Astrocyte (in vitro differentiated cells and primary cell): ENCODE measurements around the gene PTPN4. TPM values are rescaled to one million over a fixed set of nuclear protein-coding genes. Genes with fewer than 3 reads are reported as not detected.

Experiments used
- DNase-seq: peaks from one replicate; pipeline ENCODE4 v3.0.0-alpha.2; 2010; ENCODE audit warnings: low read depth
- FAIRE-seq: peaks from 2 replicates; lab custom pipeline; 2011; peaks lifted over from hg19 to GRCh38; lab: Jason Lieb, UNC
- H2AFZ ChIP-seq: 2 replicates; pipeline ENCODE4 v1.6.0; 2012; ENCODE audit warnings: low read depth, low read length, inconsistent platforms
- H3K27ac ChIP-seq: 2 replicates; pipeline ENCODE4 v1.5.1; 2011; ENCODE audit warnings: low read depth, low read length, inconsistent platforms
- H3K27me3 ChIP-seq: 2 replicates; pipeline ENCODE4 v1.6.0; 2011; ENCODE audit warnings: low read length, inconsistent platforms; ENCODE audit not compliant: insufficient read depth
- H3K36me3 ChIP-seq: 2 replicates; pipeline ENCODE4 v1.5.1; 2011; ENCODE audit warnings: low read length, inconsistent platforms; ENCODE audit not compliant: insufficient read depth
- H3K4me1 ChIP-seq: 2 replicates; pipeline ENCODE4 v1.5.1; 2011; ENCODE audit warnings: low read length, inconsistent platforms; ENCODE audit not compliant: insufficient read depth
- H3K4me2 ChIP-seq: 2 replicates; pipeline ENCODE4 v1.6.0; 2012; ENCODE audit warnings: low read length, inconsistent platforms
- H3K4me3 ChIP-seq: 2 replicates; pipeline ENCODE4 v1.5.1; 2011; ENCODE audit warnings: low read depth, mild to moderate bottlenecking, low read length, inconsistent platforms; ENCODE audit not compliant: insufficient read depth
- H3K79me2 ChIP-seq: 2 replicates; pipeline ENCODE4 v1.6.0; 2012; ENCODE audit warnings: mild to moderate bottlenecking, low read length, inconsistent platforms; ENCODE audit not compliant: insufficient read depth
- H3K9ac ChIP-seq: 2 replicates; pipeline ENCODE4 v1.6.0; 2012; ENCODE audit warnings: mild to moderate bottlenecking, low read length, inconsistent platforms
- H3K9me3 ChIP-seq: 2 replicates; pipeline ENCODE4 v1.5.1; 2012; ENCODE audit warnings: low read depth, mild to moderate bottlenecking, low read length, inconsistent platforms; ENCODE audit not compliant: insufficient read depth
- H4K20me1 ChIP-seq: 2 replicates; pipeline ENCODE4 v1.6.0; 2012; ENCODE audit warnings: low read length, inconsistent platforms; ENCODE audit not compliant: insufficient read depth
- H3K27ac Mint-ChIP-seq: one replicate; pipeline ENCODE4 v1.8.0; 2021; ENCODE audit warnings: mild to moderate bottlenecking, mixed read lengths; ENCODE audit not compliant: unreplicated experiment
- H3K27me3 Mint-ChIP-seq: one replicate; pipeline ENCODE4 v1.8.0; 2021; ENCODE audit warnings: low read depth, mixed read lengths; ENCODE audit not compliant: unreplicated experiment
- H3K36me3 Mint-ChIP-seq: one replicate; pipeline ENCODE4 v1.8.0; 2021; ENCODE audit warnings: low read depth, mixed read lengths; ENCODE audit not compliant: unreplicated experiment
- H3K4me1 Mint-ChIP-seq: one replicate; pipeline ENCODE4 v1.8.0; 2021; ENCODE audit warnings: low read depth, mixed read lengths; ENCODE audit not compliant: unreplicated experiment
- H3K4me3 Mint-ChIP-seq: one replicate; pipeline ENCODE4 v1.8.0; 2021; ENCODE audit warnings: mild to moderate bottlenecking, moderate library complexity, mixed read lengths; ENCODE audit not compliant: unreplicated experiment
- H3K9me3 Mint-ChIP-seq: one replicate; pipeline ENCODE4 v1.8.0; 2021; ENCODE audit warnings: mild to moderate bottlenecking, mixed read lengths; ENCODE audit not compliant: unreplicated experiment
- CTCF ChIP-seq: IDR thresholded peaks from 2 replicates; pipeline ENCODE4 v1.5.1; 2011; ENCODE audit warnings: low read depth, mild to moderate bottlenecking, inconsistent platforms, low read length, moderate library complexity; ENCODE audit not compliant: insufficient read depth
- EZH2 ChIP-seq: IDR thresholded peaks from 2 replicates; pipeline ENCODE4 v1.6.1; 2012; ENCODE audit warnings: mild to moderate bottlenecking, low read length, inconsistent platforms; ENCODE audit not compliant: insufficient read depth
- total RNA-seq: library from RNA; stranded (reverse); gene quantifications from 2 replicates; pipeline ENCODE4 v1.2.1, GENCODE V29; 2021

The PTPN4 gene
- total RNA-seq, 1 donor from 2014 or later: 38.2 TPM

- Histone ChIP-seq H3K9ac (no peak overlapping the region), H3K4me2 (no peak overlapping the region), H3K9me3 (no peaks in the 10 kb centered on the region), H3K79me2 (no peaks in the 10 kb centered on the region), H3K4me3 (no peak overlapping the region), H3K36me3 (no peaks in the 10 kb centered on the region), H2AFZ (no peak overlapping the region), H4K20me1 (no peaks in the 10 kb centered on the region), H3K27ac (no peak overlapping the region), H3K4me1 (no peaks in the 10 kb centered on the region), H3K27me3 (no peaks in the 10 kb centered on the region)
- Mint-ChIP-seq H3K9me3 (peaks cover 5% of the 10 kb centered on the region), H3K27ac (no peak overlapping the region), H3K4me3 (no peak overlapping the region), H3K27me3 (no peaks in the 10 kb centered on the region), H3K4me1 (no peaks in the 10 kb centered on the region), H3K36me3 (peaks cover 29% of the 10 kb centered on the region)
- DNase-seq (no peak), FAIRE-seq (no peak)
- no peak for TF ChIP-seq EZH2
- no peak for TF ChIP-seq CTCF
Observed at GRCh38 chr2:119910566-119910965, 150.8 kb downstream of the PTPN4 start.

GRCh38 chr2:119914266-119914665 is 154.5 kb downstream of the PTPN4 start:
- no peaks in the 10 kb centered on the region for H3K36me3 ChIP-seq
- H3K9ac ChIP-seq: no peak overlapping the region
- no peak overlapping the region for H3K4me2 ChIP-seq
- H3K4me1 Mint-ChIP-seq: no peaks in the 10 kb centered on the region
- no peak overlapping the region for H3K4me3 Mint-ChIP-seq
- TF ChIP-seq EZH2 (no peak), CTCF (no peak)
- H2AFZ ChIP-seq: no peak overlapping the region
- H3K4me3 ChIP-seq: no peak overlapping the region
- FAIRE-seq (no peak), DNase-seq (peak; percentile 8)
- peaks cover 10% of the 10 kb centered on the region for H3K36me3 Mint-ChIP-seq
- H4K20me1 ChIP-seq: no peaks in the 10 kb centered on the region
- no peaks in the 10 kb centered on the region for H3K9me3 ChIP-seq
- H3K79me2 ChIP-seq: no peaks in the 10 kb centered on the region
- no peak overlapping the region for H3K27ac ChIP-seq
- peaks cover 5% of the 10 kb centered on the region for H3K9me3 Mint-ChIP-seq
- no peaks in the 10 kb centered on the region for H3K27me3 Mint-ChIP-seq
- no peaks in the 10 kb centered on the region for H3K4me1 ChIP-seq
- no peaks in the 10 kb centered on the region for H3K27me3 ChIP-seq
- H3K27ac Mint-ChIP-seq: no peak overlapping the region

GRCh38 chr2:119921825-119922224 is 162.1 kb downstream of the PTPN4 start:
- H3K4me1 ChIP-seq: no peaks in the 10 kb centered on the region
- H3K9ac ChIP-seq: no peak overlapping the region
- TF ChIP-seq CTCF (no peak), EZH2 (no peak)
- H3K27ac ChIP-seq: no peak overlapping the region
- Mint-ChIP-seq H3K4me1 (no peaks in the 10 kb centered on the region), H3K27ac (no peak overlapping the region), H3K27me3 (no peaks in the 10 kb centered on the region), H3K4me3 (no peak overlapping the region), H3K36me3 (no peaks in the 10 kb centered on the region), H3K9me3 (no peaks in the 10 kb centered on the region)
- H3K79me2 ChIP-seq: no peaks in the 10 kb centered on the region
- H4K20me1 ChIP-seq: no peaks in the 10 kb centered on the region
- no peak overlapping the region for H2AFZ ChIP-seq
- H3K4me2 ChIP-seq: no peak overlapping the region
- no peak overlapping the region for H3K4me3 ChIP-seq
- no peak for DNase-seq
- FAIRE-seq: no peak
- H3K9me3 ChIP-seq: no peaks in the 10 kb centered on the region
- no peaks in the 10 kb centered on the region for H3K27me3 ChIP-seq
- no peaks in the 10 kb centered on the region for H3K36me3 ChIP-seq
